HG03571 (cell line): ENCODE measurements around the gene ZRSR2.
"Not testable (repeated sequence)": the region's sequence is repeated elsewhere in the genome, so short reads cannot be mapped to it uniquely, and the experiment has no call there.

Experiments used
- ATAC-seq: cut with Tn5 transposase; IDR thresholded peaks from one replicate; pipeline ENCODE4 v1.9.1; 2021; ENCODE audit not compliant: unreplicated experiment

Gene ZRSR2

DNA sequence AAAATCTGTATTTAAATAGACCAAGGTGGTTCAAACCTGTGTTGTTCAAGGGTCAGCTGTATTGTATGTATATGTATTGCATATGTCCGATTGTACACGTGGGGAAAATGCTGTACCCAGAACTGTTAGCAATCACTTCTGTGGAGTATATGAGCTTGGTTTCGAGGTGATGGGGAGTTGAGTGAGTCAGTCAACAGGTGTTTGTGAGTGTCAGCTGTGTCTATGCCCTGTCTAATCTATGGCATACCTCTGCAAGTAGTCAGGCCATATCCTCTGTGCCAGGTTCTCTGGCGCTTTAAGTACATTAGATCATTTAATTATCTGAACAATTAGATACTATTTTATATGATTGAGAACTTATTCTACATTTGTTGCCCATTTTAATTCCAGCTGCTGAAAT is 7.4 kb downstream of the ZRSR2 start:
- no peak for ATAC-seq

DNA sequence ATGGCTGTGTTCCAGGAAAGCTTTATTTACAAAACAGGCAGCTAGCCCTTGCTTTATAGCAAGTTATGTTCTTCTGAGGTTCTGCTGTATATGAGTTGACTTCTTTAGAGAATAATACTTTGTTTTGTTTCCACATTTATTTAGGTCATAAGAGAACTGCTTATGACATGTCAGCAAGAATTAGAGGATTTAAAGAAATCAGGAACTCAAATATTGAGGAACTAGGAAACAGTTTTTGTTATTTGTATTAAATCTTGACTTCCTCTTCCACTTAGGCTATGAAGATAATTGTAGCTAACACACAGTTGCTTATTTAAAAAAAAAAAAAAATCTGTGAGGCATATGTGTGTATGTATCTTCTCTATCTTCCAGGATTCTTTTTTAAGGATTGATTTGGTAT is 14.3 kb downstream of the ZRSR2 start:
- no peak for ATAC-seq

DNA sequence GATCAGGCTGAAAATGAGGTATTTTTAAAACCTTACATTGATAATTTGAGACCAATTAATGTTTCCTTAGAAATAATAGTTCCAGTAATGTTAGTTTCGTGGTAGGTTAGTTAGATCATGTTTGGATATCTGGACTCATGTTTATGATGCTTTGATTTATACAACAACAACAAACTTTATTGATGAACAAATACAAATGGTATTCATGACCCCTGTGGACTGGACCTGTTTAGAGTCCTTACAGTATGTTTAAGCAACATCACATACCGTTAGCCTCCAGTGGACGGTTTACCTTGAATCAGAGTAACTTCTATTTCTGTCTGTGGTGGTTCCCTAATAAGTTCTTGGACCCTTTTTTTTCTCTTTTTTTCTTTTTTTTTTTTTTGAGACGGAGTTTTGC is 18.0 kb downstream of the ZRSR2 start:
- ATAC-seq, result no peak

DNA sequence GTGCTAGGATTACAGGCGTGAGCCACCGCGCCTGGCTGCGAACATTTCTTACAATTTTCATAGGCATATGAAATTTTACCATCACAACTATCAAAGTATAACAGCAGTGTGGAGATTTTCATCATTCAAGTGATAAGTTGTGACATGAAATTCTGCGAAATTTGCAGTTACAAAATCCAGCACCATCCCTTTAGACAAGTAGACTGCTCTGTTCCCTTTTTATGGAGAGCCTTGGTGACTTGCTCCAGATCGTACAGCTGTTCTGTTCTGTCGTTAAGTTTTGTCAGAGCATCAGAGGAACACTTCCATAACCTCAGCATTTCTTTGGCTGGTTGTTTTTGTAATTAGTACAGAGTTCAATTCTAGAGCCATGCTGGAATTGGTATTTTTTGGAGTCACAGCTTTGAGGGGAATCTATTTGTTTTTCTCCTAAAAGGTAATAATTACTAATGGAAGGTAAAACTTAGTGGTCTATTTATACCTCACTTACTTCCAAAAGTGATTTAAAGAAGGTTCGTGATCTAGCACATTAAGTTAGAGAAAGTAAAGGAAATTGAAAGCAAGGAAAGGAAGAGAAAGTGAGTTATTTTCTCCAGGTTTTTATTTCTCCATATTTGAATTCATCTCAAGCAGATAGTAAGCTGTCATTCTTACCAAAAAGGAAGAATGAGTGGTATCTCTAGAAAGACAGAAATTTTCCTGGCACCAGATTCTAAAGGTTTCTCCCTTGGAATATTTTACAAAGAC is 22.1 kb downstream of the ZRSR2 start:
- ATAC-seq, result no peak

DNA sequence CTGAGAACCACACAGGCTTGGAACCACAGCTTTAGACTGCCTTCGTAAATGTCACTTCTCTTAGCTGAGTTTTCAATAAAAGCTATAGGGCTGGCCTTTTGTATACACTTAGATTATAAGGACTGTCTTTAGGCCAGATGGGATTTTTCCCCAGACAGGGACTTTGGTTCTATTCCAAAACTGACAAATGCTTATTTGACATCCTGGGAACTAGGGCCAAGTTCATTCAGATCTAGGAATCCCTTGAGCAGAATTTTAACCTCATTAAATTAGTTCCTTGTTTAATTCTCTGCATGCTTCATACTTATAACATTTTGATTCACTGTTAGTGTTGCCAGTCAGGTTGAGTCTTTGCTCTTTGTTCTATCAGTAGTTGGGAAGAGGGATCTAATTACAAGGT is 23.1 kb downstream of the ZRSR2 start:
- ATAC-seq, result no peak

DNA sequence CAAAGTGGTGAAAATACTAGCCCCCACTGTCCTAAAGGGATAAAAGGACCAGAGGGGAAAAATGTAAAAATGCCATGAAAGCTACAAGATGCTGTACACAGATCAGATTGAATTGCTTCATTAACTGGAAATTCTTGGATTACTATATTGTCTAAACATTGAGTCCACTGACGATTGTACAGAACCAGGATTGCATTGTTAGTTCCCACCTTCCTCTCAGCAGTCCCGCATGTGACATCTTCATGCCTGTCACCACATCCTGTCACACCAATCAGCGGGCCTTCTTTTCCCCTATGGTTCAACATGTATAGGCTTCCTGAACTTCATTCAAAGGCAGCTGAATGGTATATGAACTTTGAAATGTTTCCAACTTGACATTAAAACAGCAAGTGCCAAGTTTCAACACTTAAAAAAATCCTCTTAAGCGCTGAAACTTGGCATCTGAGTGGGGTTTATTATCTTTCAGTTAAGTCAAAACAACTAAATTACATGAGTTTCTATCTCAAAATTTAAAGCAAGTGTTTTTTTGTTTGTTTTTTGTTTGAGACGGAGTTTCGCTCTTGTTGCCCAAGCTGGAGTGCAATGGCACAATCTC is 24.6 kb downstream of the ZRSR2 start:
- no peak for ATAC-seq

DNA sequence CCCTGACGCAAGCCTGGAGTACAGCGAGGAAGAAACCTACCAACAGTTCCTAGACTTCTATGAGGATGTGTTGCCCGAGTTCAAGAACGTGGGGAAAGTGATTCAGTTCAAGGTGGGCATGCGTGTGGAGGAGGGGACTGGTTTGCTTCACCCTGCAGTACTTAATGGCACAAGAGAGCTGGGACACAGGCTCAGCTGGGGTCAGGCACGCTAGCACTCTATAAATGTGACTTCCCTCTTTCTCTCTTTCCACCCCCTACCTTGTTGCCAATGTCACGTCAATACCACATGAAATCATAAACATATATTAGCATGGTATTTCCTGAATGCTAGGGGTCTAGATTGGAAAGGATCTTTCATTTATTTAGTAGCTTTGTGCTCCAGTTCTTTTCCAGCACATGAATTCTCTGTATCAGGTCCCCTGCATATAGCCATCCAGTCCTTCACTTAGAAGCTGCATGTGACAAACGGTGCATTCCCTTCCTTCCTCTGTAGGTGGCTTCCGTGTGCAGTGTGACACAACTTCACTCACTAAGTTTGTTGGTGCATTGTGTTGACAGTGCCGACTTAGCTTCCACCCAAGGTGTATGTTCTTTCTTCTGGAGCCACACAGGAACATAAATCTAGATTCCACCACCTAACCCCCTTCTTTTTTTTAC is 25.6 kb downstream of the ZRSR2 start:
- ATAC-seq, result no peak

DNA sequence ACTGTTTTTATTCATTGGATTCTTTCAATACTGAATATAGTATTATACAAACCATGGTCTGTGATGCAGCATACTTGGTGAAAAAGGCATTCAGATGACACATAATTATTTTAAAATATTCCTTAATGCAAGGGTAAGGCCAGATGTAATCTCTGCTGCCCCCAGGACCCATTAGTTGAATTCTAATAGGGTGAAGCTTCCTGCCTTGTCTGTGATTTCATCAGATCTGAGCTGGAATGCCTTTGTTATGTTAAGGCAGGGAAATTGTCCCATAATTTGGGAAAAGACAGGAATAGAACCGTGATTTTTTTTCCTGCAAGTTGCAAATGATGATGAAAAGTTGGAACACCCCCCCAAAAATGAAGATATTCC is 26.1 kb downstream of the ZRSR2 start:
- ATAC-seq, result no peak

DNA sequence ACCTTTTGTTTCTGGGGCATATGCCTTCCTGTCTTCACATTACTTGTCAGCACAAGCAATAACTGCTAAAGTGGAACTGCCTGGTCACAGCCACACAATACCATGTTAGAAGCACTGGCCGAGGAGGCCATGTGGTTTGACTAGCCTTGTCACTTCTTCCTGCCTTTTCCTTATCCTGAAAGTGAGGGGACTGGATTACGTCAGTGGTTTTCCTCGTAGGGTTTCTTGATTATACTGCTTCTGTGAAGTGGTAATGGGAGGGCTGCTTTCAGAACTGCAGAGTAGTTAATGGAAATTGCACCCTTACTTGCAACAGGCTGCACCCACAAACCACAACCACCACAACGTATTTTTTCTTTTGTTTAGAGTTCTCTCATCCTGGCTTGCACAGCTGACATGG is 26.6 kb downstream of the ZRSR2 start:
- no peak for ATAC-seq

DNA sequence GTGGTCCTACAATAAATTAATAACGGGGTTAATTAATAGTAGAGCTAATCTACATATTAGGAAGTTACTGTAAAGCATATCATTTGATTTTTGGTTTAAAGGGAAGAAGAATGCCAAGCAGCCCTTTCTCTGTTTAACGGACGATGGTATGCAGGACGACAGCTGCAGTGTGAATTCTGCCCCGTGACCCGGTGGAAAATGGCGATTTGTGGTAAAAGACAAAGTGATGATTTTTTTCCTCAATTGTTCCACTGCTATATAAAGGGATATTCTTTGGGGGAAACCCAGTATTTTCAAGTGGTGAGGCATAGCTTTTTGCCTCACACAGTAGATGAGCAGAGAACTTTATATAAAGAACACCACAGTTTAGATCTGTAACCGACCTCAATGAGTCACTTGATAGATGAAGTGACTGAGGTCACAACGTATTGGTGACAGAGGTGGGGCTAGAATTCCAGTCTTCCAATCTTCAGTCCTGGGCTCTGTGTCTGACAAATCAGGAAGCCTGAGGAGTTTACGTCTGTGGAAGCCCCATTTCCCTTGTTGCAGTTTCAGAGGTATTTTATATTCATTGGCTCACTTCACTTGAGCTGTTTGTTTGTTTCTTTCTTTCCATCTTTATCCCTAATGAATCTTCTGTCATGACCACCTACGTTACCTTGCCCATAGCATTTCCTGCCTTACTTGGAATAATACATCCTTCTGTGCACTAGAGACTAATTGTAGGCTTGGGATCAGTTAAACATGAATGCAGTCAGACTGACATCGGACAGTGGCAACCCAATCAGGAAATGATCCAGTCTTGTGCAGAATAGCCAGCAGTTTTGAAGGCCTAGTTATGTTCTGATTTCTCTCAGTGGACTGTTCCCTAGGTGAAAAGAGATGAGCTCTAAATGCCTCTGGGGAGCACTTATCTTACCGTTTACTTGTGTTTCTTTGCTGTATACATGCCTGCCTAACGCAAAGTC is 30.1 kb downstream of the ZRSR2 start:
- no peak for ATAC-seq

DNA sequence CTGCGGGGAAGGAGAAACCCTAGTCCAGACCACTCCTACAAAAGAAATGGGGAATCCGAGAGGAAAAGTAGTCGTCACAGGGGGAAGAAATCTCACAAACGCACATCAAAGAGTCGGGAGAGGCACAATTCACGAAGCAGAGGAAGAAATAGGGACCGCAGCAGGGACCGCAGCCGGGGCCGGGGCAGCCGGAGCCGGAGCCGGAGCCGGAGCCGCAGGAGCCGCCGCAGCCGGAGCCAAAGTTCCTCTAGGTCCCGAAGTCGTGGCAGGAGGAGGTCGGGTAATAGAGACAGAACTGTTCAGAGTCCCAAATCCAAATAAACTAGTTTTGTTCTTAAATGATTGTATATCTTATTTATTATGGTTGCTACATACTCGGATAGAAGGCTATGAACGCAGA is 32.6 kb downstream of the ZRSR2 start:
- no peak for ATAC-seq

DNA sequence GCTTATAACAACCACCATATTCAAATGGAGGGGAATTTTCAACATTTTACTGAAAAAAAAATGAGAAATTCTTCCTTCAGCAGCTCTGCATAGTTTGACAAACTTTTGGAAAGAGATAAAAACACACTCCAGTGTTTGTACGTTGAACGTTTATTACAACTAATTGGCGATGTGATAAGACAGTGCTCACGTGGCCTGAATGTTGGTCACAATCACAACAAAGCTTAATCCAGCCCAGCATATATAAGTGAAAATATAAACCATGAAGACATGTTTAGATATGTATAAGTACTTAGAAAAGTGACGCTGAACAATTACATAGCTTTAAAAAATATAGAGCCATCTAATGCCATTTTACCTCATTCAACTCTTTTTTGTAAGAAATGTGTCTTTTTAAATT is 35.7 kb downstream of the ZRSR2 start:
- ATAC-seq, result no peak

DNA sequence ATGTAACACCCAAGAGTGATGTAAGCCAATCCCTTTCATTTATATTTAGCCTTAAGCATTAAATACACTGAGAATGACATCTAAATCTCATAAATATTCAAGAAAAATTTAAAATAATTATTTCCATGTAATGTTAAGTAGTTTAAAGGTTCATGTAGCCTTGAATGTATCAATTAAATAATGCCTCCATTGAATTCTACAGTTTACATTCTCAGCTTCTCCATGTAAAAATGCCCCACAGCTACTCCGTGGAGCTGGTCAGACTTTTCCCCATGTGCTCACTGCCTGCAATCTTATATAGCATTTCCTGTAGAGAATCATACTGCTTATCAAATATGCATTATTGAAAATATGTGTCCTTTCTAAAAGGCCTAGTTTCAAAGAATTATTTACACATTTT is 38.9 kb downstream of the ZRSR2 start:
- no peak for ATAC-seq

DNA sequence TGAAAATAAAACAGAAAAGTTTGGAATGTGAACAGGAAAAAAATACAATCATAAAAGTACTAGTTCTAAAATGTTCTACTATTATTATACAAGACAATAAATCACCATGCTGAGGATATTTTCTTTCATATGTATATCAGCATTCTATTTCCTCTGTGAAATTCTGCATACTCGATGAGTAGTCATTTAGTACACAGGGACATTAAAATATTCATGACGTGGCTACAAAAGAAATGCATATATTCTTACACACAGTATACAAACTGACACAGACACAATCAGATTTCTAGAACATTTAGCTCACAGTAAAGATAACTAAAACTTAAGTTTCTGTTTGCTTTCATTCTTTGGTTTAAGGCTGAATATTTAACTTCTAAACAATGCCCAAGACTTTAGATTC is 41.1 kb downstream of the ZRSR2 start:
- ATAC-seq, result not testable (repeated sequence)

DNA sequence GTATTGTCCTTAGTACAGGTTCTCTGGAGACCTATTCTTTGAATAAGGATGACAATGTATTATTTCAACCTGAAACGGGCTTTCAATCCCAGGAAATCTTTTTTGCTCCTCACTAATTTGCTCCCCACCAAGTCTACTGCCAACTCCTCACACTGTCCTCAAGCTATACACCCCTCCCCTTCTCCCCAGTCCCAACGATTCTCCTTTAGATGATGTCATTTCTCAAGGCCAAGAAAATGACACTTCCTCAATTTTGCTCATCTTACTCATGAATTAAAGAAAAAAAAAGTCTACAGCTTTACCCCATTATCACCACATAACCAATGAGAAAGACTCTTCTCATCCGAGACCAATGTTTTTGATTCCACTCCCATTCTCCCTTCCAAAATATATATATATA is 43.8 kb downstream of the ZRSR2 start:
- ATAC-seq, result no peak

DNA sequence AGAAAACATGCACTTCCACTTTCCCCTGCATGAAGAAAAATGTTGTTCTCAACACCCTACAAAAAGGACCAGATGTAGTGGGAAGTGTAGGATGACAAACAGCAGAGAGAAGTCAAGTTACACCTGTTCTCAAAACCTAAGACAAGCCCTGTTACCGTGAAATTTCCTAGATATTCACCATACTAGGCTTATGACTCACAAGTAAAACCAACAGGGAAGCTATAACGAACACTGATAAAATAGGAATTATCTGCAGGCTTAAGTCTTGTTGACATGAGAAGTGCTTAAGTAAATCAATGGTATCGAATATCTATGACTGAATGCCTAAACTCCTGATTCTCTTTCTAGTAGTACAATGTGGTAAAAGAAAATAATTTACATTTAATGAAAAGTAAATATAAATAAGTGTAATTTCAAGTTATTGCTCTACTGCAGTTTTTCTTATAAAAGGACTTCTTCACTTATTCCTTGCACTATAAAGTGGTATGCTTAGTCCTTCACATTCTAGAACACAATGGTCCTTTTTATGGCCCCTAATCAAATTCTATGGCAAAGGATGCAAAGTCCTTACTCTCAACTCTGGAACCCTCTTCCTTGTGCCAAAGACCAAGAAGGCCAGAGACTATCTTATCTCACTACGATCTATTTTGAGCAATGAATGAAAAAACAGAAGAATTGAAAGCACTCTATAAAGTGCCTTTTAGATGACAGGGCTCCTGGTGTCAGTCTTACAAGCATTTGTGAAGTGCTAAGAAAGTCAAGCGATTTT is 44.7 kb downstream of the ZRSR2 start:
- ATAC-seq, result no peak

DNA sequence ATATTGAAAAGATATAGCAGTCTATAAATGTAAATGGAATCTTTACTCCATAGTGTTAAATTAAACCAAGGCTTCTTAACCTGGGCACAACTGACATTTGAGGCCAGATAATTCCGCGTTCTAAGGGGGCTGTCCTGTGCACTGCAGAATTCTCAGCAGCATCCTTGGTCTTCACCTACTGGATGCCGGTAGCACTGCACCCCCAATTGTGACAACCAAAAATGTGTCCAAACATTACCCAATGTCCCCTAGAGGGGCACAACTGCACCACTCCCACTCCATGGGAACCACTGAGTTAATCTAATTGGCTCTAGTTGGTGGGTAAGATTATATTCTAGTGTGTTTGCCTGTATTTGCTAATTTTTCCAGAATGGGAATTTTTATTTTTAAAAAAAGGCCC is 47.7 kb downstream of the ZRSR2 start:
- ATAC-seq, result no peak

DNA sequence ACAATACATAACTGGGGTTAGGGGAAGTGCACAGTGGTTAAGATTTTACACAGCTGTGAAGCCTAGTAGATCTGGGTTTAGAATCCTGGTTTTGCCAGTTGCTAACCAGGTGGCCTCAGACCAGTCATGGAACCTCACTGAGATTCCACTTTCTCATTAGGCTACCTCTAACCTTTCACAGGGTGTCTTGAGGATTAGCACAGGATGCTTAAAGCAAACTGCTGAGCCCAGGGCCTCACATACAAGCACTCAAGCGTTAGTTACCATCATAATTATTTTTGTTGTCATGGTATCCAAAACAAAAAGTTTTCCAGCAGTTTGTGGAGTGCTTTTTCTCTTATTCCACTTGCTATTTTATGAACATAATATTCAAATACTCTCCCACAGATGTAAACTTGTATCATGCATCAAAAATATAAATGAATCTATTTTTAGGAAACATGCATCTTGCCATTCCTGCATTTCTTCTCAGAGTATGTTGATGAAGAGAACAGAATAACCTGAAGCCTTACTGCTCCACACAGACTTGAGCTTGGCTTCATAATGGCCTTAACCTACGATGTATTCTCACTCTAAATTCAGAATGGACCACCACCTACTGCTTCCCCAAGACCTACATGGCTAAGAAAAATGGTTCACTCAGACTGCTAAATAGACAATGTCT is 51.7 kb downstream of the ZRSR2 start:
- ATAC-seq, result no peak

DNA sequence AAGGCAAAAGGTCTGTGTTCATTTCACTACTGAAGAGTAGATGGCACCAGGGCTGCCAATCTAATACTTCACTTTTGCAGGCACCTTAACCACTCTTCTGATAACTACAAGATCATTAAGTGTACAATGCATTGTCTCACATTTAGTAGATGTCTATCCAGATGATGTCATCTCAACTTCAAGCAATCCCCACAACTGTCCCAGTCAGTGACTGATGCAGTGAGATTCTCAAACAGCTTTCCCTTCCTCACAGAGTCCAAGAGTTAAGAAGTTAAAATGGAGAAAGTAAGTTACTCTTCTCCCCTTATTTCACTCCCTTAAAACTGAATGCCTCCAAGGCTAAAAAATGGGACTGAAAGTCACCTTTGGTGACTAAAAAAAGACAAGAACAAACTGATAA is 53.7 kb downstream of the ZRSR2 start:
- no peak for ATAC-seq

DNA sequence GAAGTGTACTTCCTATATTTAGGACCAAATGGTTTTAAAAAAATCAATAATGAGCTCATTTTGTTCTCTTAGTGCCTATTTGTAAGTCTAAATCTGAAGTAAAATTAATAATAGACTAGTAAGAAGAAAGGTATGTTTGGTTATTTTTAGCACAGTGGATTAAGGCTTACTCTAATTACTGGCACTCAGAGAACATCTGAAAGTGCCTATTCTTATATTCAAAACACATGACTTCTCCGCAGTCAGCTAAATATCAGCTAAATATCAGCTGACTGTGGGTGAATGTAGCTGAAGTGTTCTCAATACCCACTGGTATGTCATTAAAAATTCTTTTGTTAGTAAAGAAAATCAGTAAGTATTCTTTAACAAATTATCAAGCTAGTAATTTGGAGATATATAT is 58.3 kb downstream of the ZRSR2 start:
- ATAC-seq, result no peak
